Measurements from ENCODE around the gene LYPD3. TPM values are rescaled to one million over a fixed set of nuclear protein-coding genes. Genes with fewer than 3 reads are reported as not detected.
A peak's percentile ranks its signal among the peaks of the same experiment; 100 is the strongest.

Gene LYPD3
- total RNA-seq, 1 donor from 2014 or later = 0.24 TPM

DNA sequence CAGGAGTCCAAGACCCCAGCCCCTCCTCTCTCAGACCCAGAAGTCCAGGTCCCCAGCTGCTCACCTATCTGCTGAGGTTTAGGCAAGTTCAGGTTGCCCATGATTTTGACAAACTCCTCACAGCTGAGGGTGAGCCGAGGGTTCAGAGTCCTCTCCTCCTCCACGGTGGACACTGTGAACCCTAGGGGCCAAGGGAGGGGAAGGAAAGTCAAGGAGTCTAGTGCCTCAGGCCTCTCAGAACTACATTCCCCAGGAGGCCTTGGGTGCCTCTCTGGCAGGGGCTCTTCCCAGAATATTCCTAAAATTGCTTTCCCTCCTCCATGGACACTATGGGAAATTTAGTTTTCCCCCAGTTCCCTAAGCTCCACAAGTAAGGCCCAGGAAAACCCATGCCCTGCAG lies 42.5 kb upstream of the LYPD3 start:
- TF ChIP-seq EZH2phosphoT487 (IDR thresholded peaks at IDR 0.05) = no peak
- TF ChIP-seq EZH2 (IDR thresholded peaks at IDR 0.05) = no peak
- no peak for TF ChIP-seq CTCF (IDR thresholded peaks at IDR 0.05)
- H3K9me3 Mint-ChIP-seq = no peaks in the 10 kb centered on the region

DNA sequence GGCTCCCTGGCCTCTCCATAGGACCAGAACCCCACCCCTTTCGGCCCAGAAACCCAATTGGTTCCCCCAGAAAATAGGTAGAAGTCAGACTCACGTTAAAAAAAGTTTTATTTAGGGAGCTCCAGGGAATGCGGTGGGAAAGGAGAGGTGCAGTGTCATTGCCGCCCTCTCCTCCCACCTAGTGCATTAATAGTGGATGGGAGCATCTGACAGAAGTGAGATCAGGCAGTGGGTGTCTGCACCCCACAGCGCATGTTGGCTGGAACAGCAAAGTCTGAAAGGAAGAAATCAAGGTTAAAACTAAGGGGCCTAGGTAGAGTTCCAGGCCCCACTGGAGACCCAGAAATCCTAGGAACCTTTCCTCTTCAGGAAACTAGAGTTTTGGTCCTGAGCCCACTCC lies 41.2 kb upstream of the LYPD3 start:
- Histone ChIP-seq H3K4me1 (peaks cover 5% of the 10 kb centered on the region), H3K4me3 (no peak overlapping the region), H3K4me2 (no peak overlapping the region), H3K79me2 (ENCODE audit: low read depth) (no peaks in the 10 kb centered on the region), H2AFZ (replicated peaks) (no peak overlapping the region), H3K27me3 (peaks cover 12% of the 10 kb centered on the region), H3F3A (ENCODE audit: low read depth) (peaks cover 22% of the 10 kb centered on the region), H3K36me3 (no peaks in the 10 kb centered on the region), H3K9ac (no peak overlapping the region), H3K27ac (no peak overlapping the region), H4K20me1 (ENCODE audit: low read depth) (no peaks in the 10 kb centered on the region), H3K9me3 (ENCODE audit: low read depth) (no peaks in the 10 kb centered on the region)
- no peak for DNase-seq (ENCODE audit: low spot score)
- H3K9me3 Mint-ChIP-seq = no peaks in the 10 kb centered on the region
- H3K27ac Mint-ChIP-seq = no peak overlapping the region
- no peak overlapping the region for H3K4me3 Mint-ChIP-seq
- TF ChIP-seq CTCF (IDR thresholded peaks at IDR 0.05) (no peak), EZH2phosphoT487 (IDR thresholded peaks at IDR 0.05) (no peak), EZH2 (IDR thresholded peaks at IDR 0.05) (no peak)
- peaks cover 9% of the 10 kb centered on the region for H3K27me3 Mint-ChIP-seq (ENCODE audit: insufficient read depth, low read depth)
- peaks cover 17% of the 10 kb centered on the region for H3K36me3 Mint-ChIP-seq
- H3K4me1 Mint-ChIP-seq = peaks cover 17% of the 10 kb centered on the region

More for the DNA sequence above, 42.5 kb upstream of the LYPD3 start:
- Histone ChIP-seq H3F3A (ENCODE audit: low read depth) (peaks cover 19% of the 10 kb centered on the region), H2AFZ (replicated peaks) (no peak overlapping the region), H3K79me2 (ENCODE audit: low read depth) (no peaks in the 10 kb centered on the region), H3K9ac (no peak overlapping the region), H3K36me3 (no peaks in the 10 kb centered on the region), H3K4me3 (no peak overlapping the region), H3K4me1 (peaks cover 5% of the 10 kb centered on the region), H3K27ac (no peak overlapping the region), H3K27me3 (peaks cover 9% of the 10 kb centered on the region), H4K20me1 (ENCODE audit: low read depth) (no peaks in the 10 kb centered on the region), H3K9me3 (ENCODE audit: low read depth) (no peaks in the 10 kb centered on the region), H3K4me2 (no peak overlapping the region)
- peaks cover 26% of the 10 kb centered on the region for H3K36me3 Mint-ChIP-seq
- peaks cover 8% of the 10 kb centered on the region for H3K27me3 Mint-ChIP-seq (ENCODE audit: insufficient read depth, low read depth)
- H3K4me1 Mint-ChIP-seq = peaks cover 11% of the 10 kb centered on the region
- DNase-seq (ENCODE audit: low spot score) = no peak
- H3K27ac Mint-ChIP-seq = peak overlapping the region; percentile 63
- H3K4me3 Mint-ChIP-seq = no peak overlapping the region

DNA sequence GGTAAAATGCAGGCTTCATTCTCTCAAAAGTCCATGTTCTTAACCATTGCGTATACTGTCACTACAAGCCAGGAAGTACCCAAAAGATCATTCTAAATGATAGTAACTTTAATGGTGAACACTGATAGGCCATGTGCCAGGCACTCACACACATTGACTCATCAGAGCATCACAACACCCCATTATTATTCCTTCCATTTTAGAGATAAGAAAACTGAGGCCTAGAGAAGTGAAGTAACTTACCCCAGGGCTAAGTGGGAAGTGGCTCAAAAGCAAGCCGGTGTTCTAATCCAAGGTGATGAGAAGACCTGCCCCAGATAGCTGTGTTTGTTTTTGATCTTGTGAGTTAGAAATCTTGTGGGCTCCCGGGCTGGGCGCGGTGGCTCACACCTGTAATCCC lies 40.5 kb upstream of the LYPD3 start:
- Histone ChIP-seq H3K4me1 (peaks cover 5% of the 10 kb centered on the region), H3K79me2 (ENCODE audit: low read depth) (no peaks in the 10 kb centered on the region), H3K36me3 (no peaks in the 10 kb centered on the region), H4K20me1 (ENCODE audit: low read depth) (no peaks in the 10 kb centered on the region), H3F3A (ENCODE audit: low read depth) (peaks cover 22% of the 10 kb centered on the region), H3K4me2 (no peak overlapping the region), H3K27me3 (peaks cover 12% of the 10 kb centered on the region), H3K9ac (no peak overlapping the region), H3K27ac (no peak overlapping the region), H3K4me3 (no peak overlapping the region), H3K9me3 (ENCODE audit: low read depth) (no peaks in the 10 kb centered on the region), H2AFZ (replicated peaks) (no peak overlapping the region)
- no peaks in the 10 kb centered on the region for H3K9me3 Mint-ChIP-seq
- DNase-seq (ENCODE audit: low spot score) = no peak
- H3K36me3 Mint-ChIP-seq = peaks cover 13% of the 10 kb centered on the region
- peak overlapping the region; percentile 53 for H3K4me3 Mint-ChIP-seq
- peaks cover 17% of the 10 kb centered on the region for H3K4me1 Mint-ChIP-seq
- TF ChIP-seq CTCF (IDR thresholded peaks at IDR 0.05) = no peak
- no peak for TF ChIP-seq EZH2phosphoT487 (IDR thresholded peaks at IDR 0.05)
- TF ChIP-seq EZH2 (IDR thresholded peaks at IDR 0.05) = no peak
- peaks cover 10% of the 10 kb centered on the region for H3K27me3 Mint-ChIP-seq (ENCODE audit: insufficient read depth, low read depth)
- H3K27ac Mint-ChIP-seq = no peak overlapping the region

DNA sequence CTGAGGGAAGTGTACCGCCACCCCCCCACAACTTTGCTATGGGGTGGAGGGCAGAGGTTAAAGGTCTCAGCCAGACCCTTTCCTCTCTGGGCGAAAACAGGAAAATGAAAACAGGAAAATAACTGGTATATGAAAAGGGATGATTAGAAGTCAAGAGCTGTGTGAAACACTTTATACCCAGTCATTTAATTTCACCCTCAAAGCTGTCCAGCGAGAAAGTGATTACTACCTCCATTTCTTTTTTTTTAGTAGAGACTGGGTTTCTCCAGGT lies 39.7 kb upstream of the LYPD3 start:
- no peaks in the 10 kb centered on the region for H3K79me2 ChIP-seq (ENCODE audit: low read depth)
- H3K4me2 ChIP-seq = peak overlapping the region; percentile 98
- Mint-ChIP-seq H3K27me3 (ENCODE audit: insufficient read depth, low read depth) (peaks cover 10% of the 10 kb centered on the region), H3K27ac (no peak overlapping the region), H3K36me3 (peaks cover 10% of the 10 kb centered on the region), H3K4me3 (peak overlapping the region; percentile 77), H3K9me3 (no peaks in the 10 kb centered on the region), H3K4me1 (peaks cover 17% of the 10 kb centered on the region)
- H2AFZ ChIP-seq (replicated peaks) = peak overlapping the region; percentile 95
- peak overlapping the region; percentile 72 for H3K4me3 ChIP-seq
- no peak overlapping the region for H3K9ac ChIP-seq
- H3K9me3 ChIP-seq (ENCODE audit: low read depth) = no peaks in the 10 kb centered on the region
- peaks cover 5% of the 10 kb centered on the region for H3K4me1 ChIP-seq
- H3K36me3 ChIP-seq = no peaks in the 10 kb centered on the region
- peaks cover 12% of the 10 kb centered on the region for H3K27me3 ChIP-seq
- TF ChIP-seq CTCF (IDR thresholded peaks at IDR 0.05) = no peak
- no peak for TF ChIP-seq EZH2phosphoT487 (IDR thresholded peaks at IDR 0.05)
- no peak for TF ChIP-seq EZH2 (IDR thresholded peaks at IDR 0.05)
- no peak overlapping the region for H3K27ac ChIP-seq
- no peaks in the 10 kb centered on the region for H4K20me1 ChIP-seq (ENCODE audit: low read depth)
- no peak for DNase-seq (ENCODE audit: low spot score)
- peaks cover 22% of the 10 kb centered on the region for H3F3A ChIP-seq (ENCODE audit: low read depth)

Measured in neural progenitor cell (in vitro differentiated cells).